HG03135 (cell line): ENCODE measurements around the gene PGBD5.
A peak's percentile ranks its signal among the peaks of the same experiment; 100 is the strongest.
"Not testable (repeated sequence)": the region's sequence is repeated elsewhere in the genome, so short reads cannot be mapped to it uniquely, and the experiment has no call there.

Experiments
- ATAC-seq: cut with Tn5 transposase; IDR thresholded peaks from one replicate; pipeline ENCODE4 v1.9.1; 2021; ENCODE audit warnings: mild to moderate bottlenecking, moderate library complexity; ENCODE audit not compliant: unreplicated experiment

Gene PGBD5, protein sequence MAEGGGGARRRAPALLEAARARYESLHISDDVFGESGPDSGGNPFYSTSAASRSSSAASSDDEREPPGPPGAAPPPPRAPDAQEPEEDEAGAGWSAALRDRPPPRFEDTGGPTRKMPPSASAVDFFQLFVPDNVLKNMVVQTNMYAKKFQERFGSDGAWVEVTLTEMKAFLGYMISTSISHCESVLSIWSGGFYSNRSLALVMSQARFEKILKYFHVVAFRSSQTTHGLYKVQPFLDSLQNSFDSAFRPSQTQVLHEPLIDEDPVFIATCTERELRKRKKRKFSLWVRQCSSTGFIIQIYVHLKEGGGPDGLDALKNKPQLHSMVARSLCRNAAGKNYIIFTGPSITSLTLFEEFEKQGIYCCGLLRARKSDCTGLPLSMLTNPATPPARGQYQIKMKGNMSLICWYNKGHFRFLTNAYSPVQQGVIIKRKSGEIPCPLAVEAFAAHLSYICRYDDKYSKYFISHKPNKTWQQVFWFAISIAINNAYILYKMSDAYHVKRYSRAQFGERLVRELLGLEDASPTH

GRCh38 chr1:230426246-230427093 lies at the start of gene PGBD5:
Gene PGBD5 (minus strand): TSS chr1:230426332. CDS start chr1:230425928, 404 bp downstream.
- peak; percentile 79 for ATAC-seq

- not testable (repeated sequence) for ATAC-seq
Observed at GRCh38 chr1:230474924-230475323, 48.8 kb upstream of the PGBD5 start.

DNA sequence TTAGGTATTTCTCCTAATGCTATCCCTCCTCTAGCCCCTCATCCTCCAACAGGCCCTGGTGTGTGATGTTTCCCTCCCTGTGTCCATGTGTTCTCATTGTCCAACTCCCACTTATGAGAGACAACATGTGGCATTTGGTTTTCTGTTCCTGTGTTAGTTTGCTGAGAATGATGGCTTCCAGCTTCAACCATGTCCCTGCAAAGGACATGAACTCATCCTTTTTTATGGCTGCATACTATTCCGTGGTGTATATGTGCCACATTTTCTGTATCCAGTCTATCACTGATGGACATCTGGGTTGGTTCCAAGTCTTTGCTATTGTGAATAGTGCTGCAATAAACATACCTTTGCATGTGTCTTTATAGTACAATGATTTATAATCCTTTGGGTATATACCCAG lies 44.6 kb upstream of the PGBD5 start:
- not testable (repeated sequence) for ATAC-seq

DNA sequence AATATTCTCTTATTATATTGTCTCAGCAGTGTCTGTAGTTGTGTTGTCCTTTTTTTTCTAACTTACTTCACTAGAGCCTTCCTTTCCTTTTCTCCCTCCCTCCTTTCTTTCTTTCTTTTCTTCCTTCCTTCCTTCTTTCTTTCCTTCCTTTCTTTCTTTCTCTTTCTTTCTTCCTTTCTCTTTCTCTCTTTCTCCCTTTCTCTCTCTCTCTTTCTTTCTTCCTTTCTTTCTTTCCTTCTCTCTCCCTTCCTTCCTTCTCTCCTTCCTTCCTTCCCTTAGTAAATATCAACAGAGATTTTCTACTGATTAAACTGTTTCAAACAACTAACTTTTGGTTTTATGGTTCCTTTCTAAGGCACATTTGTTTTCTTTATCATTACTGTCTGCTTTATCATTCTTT lies 43.1 kb upstream of the PGBD5 start:
- ATAC-seq: no peak

DNA sequence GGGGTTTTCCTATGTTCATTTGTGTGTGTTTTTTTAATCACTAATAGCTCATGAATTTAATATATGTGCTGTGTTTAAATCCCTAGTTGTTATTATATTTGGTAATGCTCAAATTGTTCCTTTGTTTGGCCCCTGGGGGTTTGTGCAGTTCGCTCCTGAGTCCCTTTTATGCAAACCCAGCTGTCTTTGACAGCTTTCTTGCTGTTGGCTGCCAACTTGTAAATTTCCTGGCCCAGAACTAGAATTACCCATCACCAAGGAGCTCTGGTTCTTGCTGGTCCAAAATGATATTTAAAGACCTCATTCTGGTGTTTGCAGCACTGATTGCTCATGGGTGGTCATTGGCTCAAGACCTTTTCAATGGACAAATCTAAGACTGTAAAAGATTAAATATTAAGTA lies 39.6 kb upstream of the PGBD5 start:
- no peak for ATAC-seq

DNA sequence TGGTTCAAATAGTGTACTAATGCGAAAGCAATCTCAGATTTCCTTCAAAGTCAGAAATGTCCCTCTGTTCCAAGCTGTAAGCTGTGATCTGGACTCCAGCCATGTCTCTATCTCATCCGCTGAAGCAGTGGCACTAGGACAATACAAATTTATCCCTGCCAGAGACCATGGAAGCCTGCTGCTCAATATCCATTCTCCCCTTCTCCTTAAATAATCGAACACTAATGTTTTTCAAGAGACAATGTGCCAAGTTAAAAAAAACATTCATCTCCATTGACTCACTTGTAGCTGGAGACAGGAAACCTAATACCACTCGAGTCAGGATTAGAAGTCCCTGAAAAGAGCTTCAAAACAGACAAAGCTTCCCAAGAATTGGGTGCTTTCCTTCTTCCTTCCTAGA lies 38.5 kb upstream of the PGBD5 start:
- ATAC-seq: no peak

DNA sequence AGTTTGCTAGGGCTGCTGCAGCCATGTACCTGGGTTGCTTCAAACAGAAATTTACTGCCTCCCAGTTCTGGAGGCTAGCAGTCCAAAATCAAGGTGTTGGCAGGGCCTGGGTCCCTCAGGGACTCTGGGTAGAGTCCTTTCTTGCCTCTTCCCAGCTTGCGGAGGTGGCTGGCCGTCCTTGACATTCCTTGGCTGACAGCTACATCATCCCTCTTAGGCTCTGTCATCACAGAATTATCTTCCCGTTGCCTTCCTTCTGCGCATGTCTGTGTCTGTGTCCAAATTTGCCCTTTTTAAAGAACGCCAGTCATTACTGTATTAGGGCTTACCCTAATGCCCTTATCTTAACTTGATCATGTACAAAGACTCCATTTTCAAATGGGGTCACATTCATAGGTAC lies 37.6 kb upstream of the PGBD5 start:
- ATAC-seq: no peak

DNA sequence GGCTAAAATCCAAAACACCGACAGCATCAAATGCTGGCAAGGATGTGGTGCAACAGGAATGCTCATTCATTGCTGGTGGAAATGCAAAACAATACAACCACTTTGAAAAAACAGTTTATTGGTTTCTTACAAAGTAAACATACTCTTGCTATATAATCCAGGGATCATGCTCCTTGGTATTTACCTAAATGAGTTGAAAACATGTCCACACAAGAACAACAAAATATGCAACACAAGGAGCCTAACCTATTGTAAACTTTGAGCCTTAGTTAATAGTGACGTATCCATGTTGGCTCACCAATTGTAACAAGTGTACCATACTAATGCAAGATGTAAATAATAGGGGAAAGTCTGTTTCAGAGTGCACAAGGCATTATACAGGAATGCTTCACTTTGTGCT lies 37.2 kb upstream of the PGBD5 start:
- ATAC-seq: no peak

GRCh38 chr1:230459465-230459864 lies 33.3 kb upstream of the PGBD5 start:
- ATAC-seq: no peak

- ATAC-seq: no peak
Observed at GRCh38 chr1:230458509-230458908, 32.4 kb upstream of the PGBD5 start.

DNA sequence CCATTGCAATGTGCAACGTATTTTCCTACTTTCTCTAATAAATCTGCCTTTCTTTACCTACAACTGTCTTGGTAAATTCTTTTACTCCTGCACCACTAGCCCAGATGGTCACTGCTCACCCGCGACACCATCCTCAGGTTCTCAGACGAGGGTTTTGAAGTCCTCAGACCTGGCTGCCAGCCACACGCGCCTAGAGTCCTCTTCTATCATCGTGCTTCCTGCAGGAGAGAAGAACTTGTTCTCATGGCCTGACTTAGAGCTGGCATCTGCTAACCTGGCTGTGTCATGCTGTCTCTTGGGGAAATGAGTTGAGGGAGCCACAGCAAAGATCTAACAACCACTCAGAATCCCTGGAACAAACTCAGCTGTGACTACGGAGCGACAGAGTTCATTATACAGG lies 30.3 kb upstream of the PGBD5 start:
- no peak for ATAC-seq

- no peak for ATAC-seq
Observed at GRCh38 chr1:230455291-230455690, 29.2 kb upstream of the PGBD5 start.

DNA sequence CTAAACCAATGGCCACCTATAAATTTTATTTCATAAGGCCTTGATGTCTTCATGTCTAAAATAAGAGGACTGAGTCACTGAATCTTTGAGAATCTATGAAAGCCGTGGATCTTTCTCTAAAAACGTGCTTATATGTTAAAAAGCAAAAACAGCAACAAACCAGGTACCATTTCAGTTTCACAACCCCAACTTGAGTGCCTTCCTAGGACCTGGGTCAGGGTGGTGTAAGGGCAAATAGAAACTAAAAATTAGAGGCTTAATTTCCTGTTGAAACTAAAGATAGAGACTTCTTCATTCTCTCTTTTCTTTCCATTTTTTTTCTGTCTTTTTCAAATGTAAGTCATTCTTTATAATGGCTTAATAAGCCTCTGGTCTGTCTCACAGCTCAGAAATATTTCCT lies 27.2 kb upstream of the PGBD5 start:
- ATAC-seq: no peak

- ATAC-seq: no peak
Observed at GRCh38 chr1:230441183-230442029, 15.3 kb upstream of the PGBD5 start.

DNA sequence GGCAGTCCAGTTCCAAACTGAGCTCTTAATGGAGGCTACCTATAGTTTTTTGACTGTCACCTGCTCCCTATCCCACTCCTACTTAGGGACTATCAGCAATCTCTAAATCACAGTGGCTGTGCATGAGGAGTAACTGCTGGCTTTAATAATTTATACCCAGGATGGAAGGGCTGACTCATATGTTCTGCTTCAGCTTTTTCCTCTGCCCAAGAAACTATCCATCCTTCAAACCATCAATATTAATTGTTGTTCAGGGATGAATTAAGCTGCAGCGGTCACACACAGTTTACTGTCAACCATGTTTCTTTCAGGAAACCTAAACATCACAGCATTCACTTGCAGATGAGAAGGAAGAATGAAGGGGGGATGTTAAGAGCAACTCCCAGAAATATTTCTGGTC lies 9.0 kb upstream of the PGBD5 start:
- no peak for ATAC-seq

DNA sequence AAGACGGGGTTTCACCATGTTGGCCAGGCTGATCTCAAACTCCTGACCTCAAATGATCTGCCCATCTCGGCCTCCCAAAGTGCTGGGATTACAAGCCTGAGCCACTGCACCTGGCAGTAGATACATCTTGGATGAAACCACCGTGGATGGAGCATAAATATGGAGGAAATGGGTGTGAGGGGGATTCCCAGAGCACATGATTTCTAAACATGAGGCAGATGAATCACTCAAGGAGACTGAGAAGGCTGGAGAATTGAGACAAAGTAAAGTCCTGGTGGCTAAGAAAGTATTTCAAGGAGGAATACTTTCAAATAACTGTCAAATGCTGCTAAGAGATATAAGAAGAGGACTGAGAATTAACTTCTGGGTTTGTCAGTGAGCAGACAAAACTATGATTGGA lies 5.4 kb upstream of the PGBD5 start:
- ATAC-seq: no peak

GRCh38 chr1:230430499-230430898 lies 4.4 kb upstream of the PGBD5 start:
- ATAC-seq: no peak

GRCh38 chr1:230429067-230429735 lies 3.1 kb upstream of the PGBD5 start:
- no peak for ATAC-seq

DNA sequence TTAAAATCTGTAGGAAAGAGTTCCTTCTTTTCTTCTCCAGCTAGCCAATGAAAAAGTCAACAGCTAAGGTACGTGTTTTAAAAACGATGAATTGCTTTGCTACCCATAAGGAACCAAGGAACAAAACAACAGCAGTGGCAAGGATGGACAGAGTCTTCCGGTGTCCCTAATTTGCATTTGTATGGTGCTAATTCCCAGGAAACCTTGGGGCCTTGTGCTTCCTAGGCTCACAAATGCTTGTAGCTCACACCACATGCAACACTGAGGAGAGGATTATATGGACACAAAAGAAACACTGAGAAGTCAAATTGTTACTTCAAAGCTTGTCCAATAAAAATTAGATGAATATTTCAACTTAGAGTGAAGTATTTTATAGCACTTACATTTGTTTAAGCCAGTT lies 1.8 kb upstream of the PGBD5 start:
- ATAC-seq: no peak

- ATAC-seq: no peak
Observed at GRCh38 chr1:230427094-230427876, 1.2 kb upstream of the PGBD5 start.
